A549 (cell line): ENCODE results near the gene PXYLP1. TPM values are rescaled to one million over a fixed set of nuclear protein-coding genes. Genes with fewer than 3 reads are reported as not detected.

Experiments
- ATAC-seq, 2 experiments: fragments of 200-7000 bp in 1 of 2; fragments of >200 bp in 1 of 2; cut with Nextera tagmentation in 1 of 2; cut with Tn5 transposase in 1 of 2; 3 replicates each; pipeline versions ENCODE4 v1.8.0 to v1.9.1; 2018 to 2020; ENCODE audit warnings: mild to moderate bottlenecking in 1 of 2, moderate library complexity in 1 of 2
- CTCF ChIA-PET: fragments of 300-600 bp; sonication (Branson Sonifier 250); formaldehyde crosslinking; extraction: SDS; loops from one replicate; lab custom pipeline; 2021; ENCODE audit warnings: antibody characterized with exemption, inconsistent platforms; lab: Yijun Ruan, JAX
- POLR2A ChIA-PET: fragments of 350-600 bp; formaldehyde crosslinking; extraction: SDS; loops from one replicate; lab custom pipeline; 2021; ENCODE audit warnings: antibody characterized with exemption, inconsistent platforms; lab: Yijun Ruan, JAX
- DNase-seq, 2 experiments: peaks; one replicate each; pipeline versions ENCODE4 v3.0.0 to v3.0.0-alpha.2; 2011 to 2016; ENCODE audit warnings: low read depth in 1 of 2, low spot score in 1 of 2
- FAIRE-seq: peaks from 2 replicates; lab custom pipeline; 2011; peaks lifted over from hg19 to GRCh38; lab: Jason Lieb, UNC
- H3K27ac ChIP-seq, 2 experiments: fragments of >200 bp; sonication (Bioruptor Twin); formaldehyde crosslinking; 3 replicates each; pipeline ENCODE4 v1.5.1; 2016 to 2017
- H3K4me1 ChIP-seq: fragments of >200 bp; sonication (Bioruptor Twin); formaldehyde crosslinking; 3 replicates; pipeline ENCODE4 v1.6.1; 2016
- H3K4me2 ChIP-seq: fragments of >200 bp; sonication (Bioruptor Twin); formaldehyde crosslinking; 3 replicates; pipeline ENCODE4 v1.6.1; 2016
- H3K4me3 ChIP-seq: fragments of >200 bp; sonication (Bioruptor Twin); formaldehyde crosslinking; 3 replicates; pipeline ENCODE4 v1.5.1; 2016
- H3K9me3 ChIP-seq: fragments of >200 bp; sonication (Bioruptor Twin); formaldehyde crosslinking; 3 replicates; pipeline ENCODE4 v1.6.1; 2016
- CHD2 ChIP-seq: fragments of 150-350 bp; IDR thresholded peaks from 2 replicates; pipeline ENCODE4 v1.6.1; 2014; ENCODE audit warnings: low read length; ENCODE audit not compliant: partially characterized antibody
- CHD4 ChIP-seq: fragments of 200-600 bp; sonication (generic); IDR thresholded peaks from 2 replicates; pipeline ENCODE4 v1.6.1; 2016; ENCODE audit warnings: antibody characterized with exemption, mild to moderate bottlenecking, borderline replicate concordance
- ELK1 ChIP-seq: fragments of 150-350 bp; IDR thresholded peaks from 2 replicates; pipeline ENCODE4 v1.6.1; 2014; ENCODE audit warnings: low read depth, mild to moderate bottlenecking, low read length
- FOSB ChIP-seq: fragments of 250-450 bp; sonication (Bioruptor Pico); IDR thresholded peaks from 2 replicates; pipeline ENCODE4 v1.5.0; 2020; ENCODE audit warnings: mild to moderate bottlenecking, moderate library complexity
- HDAC2 ChIP-seq: fragments of 200-600 bp; sonication (generic); IDR thresholded peaks from 2 replicates; pipeline ENCODE4 v1.6.1; 2016
- HMGXB4 ChIP-seq: fragments of 250-450 bp; sonication (Bioruptor Pico); IDR thresholded peaks from 2 replicates; pipeline ENCODE4 v1.5.0; 2021; ENCODE audit warnings: mild to moderate bottlenecking, moderate library complexity, borderline replicate concordance
- HOXB13 ChIP-seq: fragments of 250-450 bp; sonication (Bioruptor Pico); IDR thresholded peaks from 2 replicates; pipeline ENCODE4 v1.5.0; 2020; ENCODE audit warnings: low read depth, mild to moderate bottlenecking, moderate library complexity
- JUN ChIP-seq, 2 experiments: fragments of >200 bp; sonication (Bioruptor Twin); formaldehyde crosslinking; IDR thresholded peaks; 2 replicates in 1 of 2; 3 replicates in 1 of 2; pipeline ENCODE4 v1.6.1; 2016 to 2017
- JUNB ChIP-seq: fragments of >200 bp; sonication (Bioruptor Twin); formaldehyde crosslinking; IDR thresholded peaks from 2 replicates; pipeline ENCODE4 v1.6.1; 2016
- KDM1A ChIP-seq: fragments of 200-600 bp; sonication (generic); IDR thresholded peaks from 2 replicates; pipeline ENCODE4 v1.6.1; 2016; ENCODE audit warnings: low read depth, mild to moderate bottlenecking
- MAX ChIP-seq: IDR thresholded peaks from 2 replicates; pipeline ENCODE4 v1.6.1; 2012
- NR3C1 ChIP-seq: fragments of >200 bp; sonication (Bioruptor Twin); formaldehyde crosslinking; IDR thresholded peaks from 3 replicates; pipeline ENCODE4 v1.6.1; 2017
- PHF8 ChIP-seq: fragments of 200-600 bp; sonication (generic); IDR thresholded peaks from 2 replicates; pipeline ENCODE4 v1.6.1; 2016; ENCODE audit warnings: low read depth, mild to moderate bottlenecking, antibody characterized with exemption, moderate library complexity, borderline replicate concordance
- RFX5 ChIP-seq: fragments of 450-650 bp; IDR thresholded peaks from 2 replicates; pipeline ENCODE4 v1.7.1; 2014; ENCODE audit warnings: antibody characterized with exemption, mild to moderate bottlenecking, moderate library complexity
- TFCP2L1 ChIP-seq: fragments of 250-450 bp; sonication (Bioruptor Pico); IDR thresholded peaks from 2 replicates; pipeline ENCODE4 v1.5.0; 2021; ENCODE audit warnings: mild to moderate bottlenecking
- TP53 ChIP-seq: fragments of 250-450 bp; sonication (Bioruptor Pico); IDR thresholded peaks from 2 replicates; pipeline ENCODE4 v1.5.0; 2021; ENCODE audit warnings: mild to moderate bottlenecking, moderate library complexity
- ZSCAN20 ChIP-seq: fragments of 250-450 bp; sonication (Bioruptor Pico); IDR thresholded peaks from 2 replicates; pipeline ENCODE4 v1.8.0; 2022; ENCODE audit warnings: mild to moderate bottlenecking, moderate library complexity
- WGBS: methylation state at CpG from one replicate; pipeline ENCODE4 v1.1.6; 2017; ENCODE audit errors: missing lambda C conversion rate; 5-methylcytosine and 5-hydroxymethylcytosine counted together
- polyA plus RNA-seq, 4 experiments: library from polyadenylated mRNA; depleted of rRNA in 3 of 4; stranded (reverse); fragments of >200 nt; fragmentation: RNase III in 1 of 4; extraction: RNeasy Plus Mini Kit Qiagen cat#74134 plus additional on column Dnase treatment in 1 of 4; gene quantifications; 2 replicates in 3 of 4; 3 replicates in 1 of 4; pipeline ENCODE4 v1.2.3, GENCODE V29; 2011 to 2017
- TF ChIP-seq, protein P1 (sequence below): fragments of 450-650 bp; IDR thresholded peaks from 2 replicates; pipeline ENCODE4 v1.6.1; 2014; ENCODE audit warnings: antibody characterized with exemption

Gene PXYLP1
- polyA plus RNA-seq, 2 of the 4 experiments (the other 2 are of a cell fraction), result 8.0 to 11.7 TPM

DNA sequence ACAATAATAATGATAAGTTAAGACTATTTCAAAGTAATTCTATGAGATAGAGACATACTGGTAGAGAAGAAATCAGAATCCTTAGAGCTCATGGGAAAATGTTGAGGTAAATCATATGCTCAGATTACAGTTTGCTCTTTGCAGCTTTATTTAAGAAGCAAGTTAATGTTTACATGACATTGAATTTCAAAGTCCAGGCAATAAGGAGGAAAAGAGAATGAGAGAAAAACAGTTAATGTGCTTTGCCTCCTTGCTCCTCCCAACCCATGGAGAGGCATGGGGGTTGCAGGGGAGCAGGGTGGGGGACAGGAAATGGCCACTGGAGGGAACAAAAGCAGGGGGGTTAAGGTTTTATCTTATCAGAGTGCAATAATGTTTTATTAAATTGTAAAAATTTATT, 94.5 kb downstream of the PXYLP1 start:
- H3K4me2 ChIP-seq, result peak overlapping the region; percentile 51
- ATAC-seq, result peak; percentile 27 to 75; a peak in 3 of 6 replicates
- TF ChIP-seq NR3C1 (no peak), TP53 (no peak), CHD2 (no peak), MAX (peak; percentile 27; the same call in 1 of the 2 replicates), FOSB (CRISPR knock-in tag) (no peak), ZSCAN20 (CRISPR knock-in tag) (no peak), JUN (IDR thresholded peaks at IDR 0.05) (peak; percentile 28 to 32; a peak in 1 of 5 replicates), ELK1 (no peak), JUNB (0 out of 2 replicates have a peak, but pooled peaks have one; percentile 15), RFX5 (no peak)
- TF ChIP-seq, all 56 proteins: peak for 3
- FAIRE-seq (peak; percentile 92), DNase-seq (peak in 1 of 2 experiments; percentile 76)
- no peak overlapping the region for H3K4me3 ChIP-seq
- peaks cover 65% of the 10 kb centered on the region for H3K4me1 ChIP-seq
- H3K9me3 ChIP-seq, result 0 out of 3 replicates have a peak, but pooled peaks cover 4% of the 10 kb centered on the region
- H3K27ac ChIP-seq, result peak overlapping the region; percentile 91 to 94
- CTCF ChIA-PET, result interaction anchor here (0.8 to 18.2 kb wide), 2 partner anchors 17 to 40 kb away, joined by 3 to 217 read pairs; no protein-coding TSS in a partner anchor
- POLR2A ChIA-PET, result interaction anchor here (0.7 kb wide), 1 partner anchor 14 kb away, joined by 4 read pairs; no protein-coding TSS in a partner anchor

GRCh38 chr3:141326626-141327025, 95.0 kb downstream of the PXYLP1 start:
- FAIRE-seq (no peak), DNase-seq (no peak), ATAC-seq (no peak)
- Histone ChIP-seq H3K27ac (peak overlapping the region; percentile 91 to 94), H3K4me2 (peak overlapping the region; percentile 51), H3K4me1 (peaks cover 65% of the 10 kb centered on the region), H3K4me3 (no peak overlapping the region), H3K9me3 (0 out of 3 replicates have a peak, but pooled peaks cover 4% of the 10 kb centered on the region)
- TF ChIP-seq, protein P1, sequence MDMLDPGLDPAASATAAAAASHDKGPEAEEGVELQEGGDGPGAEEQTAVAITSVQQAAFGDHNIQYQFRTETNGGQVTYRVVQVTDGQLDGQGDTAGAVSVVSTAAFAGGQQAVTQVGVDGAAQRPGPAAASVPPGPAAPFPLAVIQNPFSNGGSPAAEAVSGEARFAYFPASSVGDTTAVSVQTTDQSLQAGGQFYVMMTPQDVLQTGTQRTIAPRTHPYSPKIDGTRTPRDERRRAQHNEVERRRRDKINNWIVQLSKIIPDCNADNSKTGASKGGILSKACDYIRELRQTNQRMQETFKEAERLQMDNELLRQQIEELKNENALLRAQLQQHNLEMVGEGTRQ, result no peak
- TF ChIP-seq TFCP2L1 (CRISPR knock-in tag), result no peak
- TF ChIP-seq CHD4, result no peak
- no peak for TF ChIP-seq PHF8
- TF ChIP-seq HMGXB4 (CRISPR knock-in tag), result no peak
- no peak for TF ChIP-seq KDM1A
- TF ChIP-seq HDAC2, result no peak
- TF ChIP-seq HOXB13, result peak; percentile 33; the same call in 1 of the 2 replicates
- ChIA-PET CTCF (interaction anchor here (0.9 to 18.2 kb wide), 2 partner anchors 18 to 19 kb away, joined by 4 to 217 read pairs; no protein-coding TSS in a partner anchor), POLR2A (no interaction called here)
- 66% methylated on average over 3 of the region's 3 CpGs for WGBS
